Loucy (cell line): ENCODE measurements around the gene CCNI.
"Not testable (repeated sequence)": the region's sequence is repeated elsewhere in the genome, so short reads cannot be mapped to it uniquely, and the experiment has no call there.

Source experiments
- H2AFZ ChIP-seq: fragments of 200-600 bp; sonication (generic); 2 replicates; pipeline ENCODE4 v1.6.0; 2016; ENCODE audit warnings: antibody characterized with exemption, mild to moderate bottlenecking, low read length, moderate library complexity
- H3F3A ChIP-seq: fragments of 200-600 bp; 2 replicates; pipeline ENCODE4 v1.6.0; 2016; ENCODE audit warnings: antibody characterized with exemption, low read depth, mild to moderate bottlenecking
- H3K27me3 ChIP-seq: fragments of 200-600 bp; sonication (generic); 2 replicates; pipeline ENCODE4 v1.6.1; 2014; ENCODE audit warnings: low read length, mild to moderate bottlenecking; ENCODE audit not compliant: insufficient read depth, poor library complexity, severe bottlenecking
- H3K36me3 ChIP-seq: fragments of 200-600 bp; sonication (generic); 2 replicates; pipeline ENCODE4 v1.6.1; 2016; ENCODE audit warnings: low read length; ENCODE audit not compliant: insufficient read depth
- H3K4me1 ChIP-seq: fragments of 200-600 bp; sonication (generic); 2 replicates; pipeline ENCODE4 v1.5.1; 2014; ENCODE audit warnings: low read length, mild to moderate bottlenecking; ENCODE audit not compliant: insufficient read depth, poor library complexity, severe bottlenecking
- H3K4me2 ChIP-seq: fragments of 200-600 bp; sonication (generic); 2 replicates; pipeline ENCODE4 v1.6.0; 2014; ENCODE audit warnings: antibody characterized with exemption, low read length, low read depth, mild to moderate bottlenecking; ENCODE audit not compliant: poor library complexity, severe bottlenecking
- H3K4me3 ChIP-seq: fragments of 200-600 bp; sonication (generic); 2 replicates; pipeline ENCODE4 v1.5.1; 2014; ENCODE audit warnings: low read length, mild to moderate bottlenecking, mixed read lengths; ENCODE audit not compliant: poor library complexity, severe bottlenecking
- H3K79me2 ChIP-seq: fragments of 200-600 bp; sonication (generic); 2 replicates; pipeline ENCODE4 v1.6.1; 2014; ENCODE audit warnings: low read length; ENCODE audit not compliant: insufficient read depth
- H3K9ac ChIP-seq: fragments of 200-600 bp; sonication (generic); 2 replicates; pipeline ENCODE4 v1.6.0; 2014; ENCODE audit warnings: mild to moderate bottlenecking, low read depth, low read length, moderate library complexity; ENCODE audit not compliant: poor library complexity, severe bottlenecking
- H3K9me2 ChIP-seq: fragments of 200-600 bp; sonication (generic); replicated peaks from 2 replicates; pipeline ENCODE4 v1.6.1; 2016; ENCODE audit warnings: low read depth, low read length, mixed read lengths
- H3K9me3 ChIP-seq: fragments of 200-600 bp; sonication (generic); 2 replicates; pipeline ENCODE4 v1.6.1; 2014; ENCODE audit warnings: mild to moderate bottlenecking, antibody characterized with exemption, low read length, low read depth; ENCODE audit not compliant: insufficient read depth
- H4K20me1 ChIP-seq: fragments of 200-600 bp; sonication (generic); 2 replicates; pipeline ENCODE4 v1.6.0; 2014; ENCODE audit warnings: antibody characterized with exemption, low read length, mild to moderate bottlenecking; ENCODE audit not compliant: insufficient read depth, poor library complexity, severe bottlenecking
- EZH2phosphoT487 ChIP-seq: fragments of 200-600 bp; IDR thresholded peaks from 2 replicates; pipeline ENCODE4 v1.6.1; 2018; ENCODE audit warnings: antibody characterized with exemption, mild to moderate bottlenecking, moderate library complexity, borderline replicate concordance
- TF ChIP-seq, protein P1 (sequence below): fragments of 200-600 bp; sonication (generic); conservative IDR thresholded peaks from 2 replicates; pipeline ENCODE4 v1.5.1; 2014; ENCODE audit warnings: mild to moderate bottlenecking, antibody characterized with exemption, low read length

Gene CCNI

DNA sequence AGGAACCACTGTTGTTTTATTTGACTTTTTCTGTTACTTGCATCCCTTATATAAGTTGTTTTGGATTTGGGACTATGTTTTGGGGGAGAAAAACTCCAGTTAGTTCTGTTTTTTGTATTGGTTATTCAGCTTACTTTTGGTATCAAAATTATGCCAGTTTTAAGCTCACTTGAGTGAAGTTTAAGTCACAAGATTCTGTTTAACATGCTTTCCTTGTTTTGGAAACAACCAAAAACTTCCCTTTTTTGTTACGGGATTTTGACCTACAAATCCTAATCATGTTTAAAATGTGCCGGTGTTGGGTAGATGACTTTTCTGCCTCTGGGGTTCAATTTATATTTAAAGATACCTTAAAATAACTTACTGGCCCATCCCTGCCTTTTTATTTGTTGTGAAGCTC is 36.0 kb downstream of the CCNI start:
- H3K4me2 ChIP-seq, result no peak overlapping the region
- TF ChIP-seq, protein P1, sequence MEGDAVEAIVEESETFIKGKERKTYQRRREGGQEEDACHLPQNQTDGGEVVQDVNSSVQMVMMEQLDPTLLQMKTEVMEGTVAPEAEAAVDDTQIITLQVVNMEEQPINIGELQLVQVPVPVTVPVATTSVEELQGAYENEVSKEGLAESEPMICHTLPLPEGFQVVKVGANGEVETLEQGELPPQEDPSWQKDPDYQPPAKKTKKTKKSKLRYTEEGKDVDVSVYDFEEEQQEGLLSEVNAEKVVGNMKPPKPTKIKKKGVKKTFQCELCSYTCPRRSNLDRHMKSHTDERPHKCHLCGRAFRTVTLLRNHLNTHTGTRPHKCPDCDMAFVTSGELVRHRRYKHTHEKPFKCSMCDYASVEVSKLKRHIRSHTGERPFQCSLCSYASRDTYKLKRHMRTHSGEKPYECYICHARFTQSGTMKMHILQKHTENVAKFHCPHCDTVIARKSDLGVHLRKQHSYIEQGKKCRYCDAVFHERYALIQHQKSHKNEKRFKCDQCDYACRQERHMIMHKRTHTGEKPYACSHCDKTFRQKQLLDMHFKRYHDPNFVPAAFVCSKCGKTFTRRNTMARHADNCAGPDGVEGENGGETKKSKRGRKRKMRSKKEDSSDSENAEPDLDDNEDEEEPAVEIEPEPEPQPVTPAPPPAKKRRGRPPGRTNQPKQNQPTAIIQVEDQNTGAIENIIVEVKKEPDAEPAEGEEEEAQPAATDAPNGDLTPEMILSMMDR, result no peak
- no peak for TF ChIP-seq EZH2phosphoT487
- H3K36me3 ChIP-seq, result peaks cover 6% of the 10 kb centered on the region; the same call in 1 of the 2 replicates
- no peaks in the 10 kb centered on the region for H3K9me3 ChIP-seq
- H3K9ac ChIP-seq, result no peak overlapping the region
- H3K4me3 ChIP-seq, result no peak overlapping the region
- no peak overlapping the region for H2AFZ ChIP-seq
- no peaks in the 10 kb centered on the region for H3K27me3 ChIP-seq
- H3F3A ChIP-seq, result no peaks in the 10 kb centered on the region
- no peaks in the 10 kb centered on the region for H3K9me2 ChIP-seq
- no peaks in the 10 kb centered on the region for H3K79me2 ChIP-seq
- H4K20me1 ChIP-seq, result no peaks in the 10 kb centered on the region
- no peaks in the 10 kb centered on the region for H3K4me1 ChIP-seq

DNA sequence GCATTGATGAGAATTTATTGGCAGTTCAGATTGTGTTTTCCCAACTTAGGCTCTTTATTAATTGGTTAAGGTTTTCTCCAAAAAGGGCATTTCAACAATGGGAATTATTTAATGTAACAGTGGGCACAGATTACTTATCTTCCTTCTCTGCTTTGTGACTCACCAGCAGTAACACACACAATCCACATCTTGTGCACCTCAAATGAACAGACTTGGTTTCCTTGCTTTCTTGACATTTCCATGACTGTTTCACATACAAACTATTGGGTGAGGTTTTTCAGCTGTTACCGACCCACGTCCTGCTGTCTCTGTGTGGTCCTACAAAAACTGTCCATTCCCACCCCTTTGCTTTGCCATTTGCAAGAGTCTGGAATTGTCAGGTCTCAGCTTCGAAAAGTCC is 38.1 kb downstream of the CCNI start:
- H3K4me2 ChIP-seq, result no peak overlapping the region
- H3K79me2 ChIP-seq, result no peaks in the 10 kb centered on the region
- no peaks in the 10 kb centered on the region for H3K27me3 ChIP-seq
- no peak overlapping the region for H3K4me3 ChIP-seq
- no peak overlapping the region for H3K9ac ChIP-seq
- peaks cover 14% of the 10 kb centered on the region; the same call in 1 of the 2 replicates for H3K36me3 ChIP-seq
- no peaks in the 10 kb centered on the region for H3F3A ChIP-seq
- H4K20me1 ChIP-seq, result no peaks in the 10 kb centered on the region
- H2AFZ ChIP-seq, result no peak overlapping the region
- TF ChIP-seq EZH2phosphoT487, result no peak
- TF ChIP-seq, protein P1, result no peak
- no peaks in the 10 kb centered on the region for H3K9me3 ChIP-seq
- no peaks in the 10 kb centered on the region for H3K4me1 ChIP-seq
- H3K9me2 ChIP-seq, result no peaks in the 10 kb centered on the region

DNA sequence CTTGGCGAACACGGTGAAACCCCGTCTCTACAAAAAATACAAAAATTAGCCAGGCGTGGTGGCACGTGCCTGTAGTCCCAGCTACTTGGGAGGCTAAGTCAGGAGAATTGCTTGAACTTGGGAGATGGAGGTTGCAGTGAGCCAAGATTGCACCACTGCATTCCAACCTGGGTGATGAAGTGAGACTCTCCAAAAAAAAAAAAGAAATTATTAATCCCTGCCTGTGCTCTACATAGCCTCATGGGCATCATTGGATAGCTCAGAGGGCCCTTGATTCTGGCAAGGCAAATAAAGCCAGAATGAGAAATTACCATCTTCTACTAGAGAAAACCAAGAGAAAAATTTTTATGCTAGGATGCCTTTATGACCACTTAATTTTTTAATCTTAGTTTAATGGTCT is 38.6 kb downstream of the CCNI start:
- H3K79me2 ChIP-seq, H3K4me2 ChIP-seq, H3K27me3 ChIP-seq, H3K4me3 ChIP-seq, H4K20me1 ChIP-seq, H3K9ac ChIP-seq, H3F3A ChIP-seq, H2AFZ ChIP-seq, H3K9me2 ChIP-seq, H3K9me3 ChIP-seq, H3K4me1 ChIP-seq: not testable (repeated sequence)
- H3K36me3 ChIP-seq, result peaks cover 14% of the 10 kb centered on the region; the same call in 1 of the 2 replicates

DNA sequence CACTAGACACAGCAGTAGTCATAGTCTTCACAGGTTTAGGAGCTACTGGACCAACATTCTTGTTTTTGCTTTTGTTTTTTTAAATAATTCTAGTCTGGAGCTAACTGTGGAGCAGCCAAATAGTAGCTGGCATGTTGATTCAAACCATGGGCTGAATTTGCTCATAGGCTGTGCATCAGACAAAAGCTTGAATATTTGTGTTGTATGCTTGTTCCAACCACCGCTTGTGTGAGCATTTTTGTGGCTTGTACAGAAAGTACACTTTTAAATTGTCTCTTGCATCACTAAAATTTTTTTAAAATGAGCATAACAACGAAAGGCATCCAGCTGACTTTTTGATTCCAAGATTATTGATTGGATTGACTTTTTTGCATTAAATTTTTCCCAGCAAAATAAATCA is 39.6 kb downstream of the CCNI start:
- no peak overlapping the region for H3K4me3 ChIP-seq
- H4K20me1 ChIP-seq, result no peaks in the 10 kb centered on the region
- no peak overlapping the region for H2AFZ ChIP-seq
- peaks cover 14% of the 10 kb centered on the region; the same call in 1 of the 2 replicates for H3K36me3 ChIP-seq
- H3K27me3 ChIP-seq, result no peaks in the 10 kb centered on the region
- peaks cover 14% of the 10 kb centered on the region for H3K4me1 ChIP-seq
- TF ChIP-seq, protein P1, result no peak
- no peak for TF ChIP-seq EZH2phosphoT487
- no peaks in the 10 kb centered on the region for H3K9me2 ChIP-seq
- peaks cover 2% of the 10 kb centered on the region; the same call in 1 of the 2 replicates for H3F3A ChIP-seq
- H3K79me2 ChIP-seq, result no peaks in the 10 kb centered on the region
- H3K9ac ChIP-seq, result no peak overlapping the region
- H3K4me2 ChIP-seq, result no peak overlapping the region
- no peaks in the 10 kb centered on the region for H3K9me3 ChIP-seq
